HepG2 (cell line): ENCODE results near the gene ARFGEF2. TPM values are rescaled to one million over a fixed set of nuclear protein-coding genes. Genes with fewer than 3 reads are reported as not detected.

ENCODE experiments used
- ARNT2 ChIP-seq: sonication (generic); formaldehyde crosslinking; IDR thresholded peaks from 2 replicates; pipeline ENCODE4 v1.8.0; 2022; ENCODE audit warnings: mild to moderate bottlenecking, low read depth, missing genetic modification reagents, moderate library complexity
- ATF7-NPFF ChIP-seq: sonication (generic); formaldehyde crosslinking; IDR thresholded peaks from 2 replicates; pipeline ENCODE4 v1.8.1; 2023; ENCODE audit warnings: mild to moderate bottlenecking, low read depth, missing genetic modification reagents, moderate library complexity
- ESRRA ChIP-seq: sonication (generic); formaldehyde crosslinking; IDR thresholded peaks from 2 replicates; pipeline ENCODE4 v1.5.1; 2020; ENCODE audit warnings: mild to moderate bottlenecking, low read depth, missing genetic modification reagents
- GABPA ChIP-seq, 2 experiments: IDR thresholded peaks; 2 replicates each; pipeline ENCODE4 v1.6.1; 2011 to 2016; ENCODE audit warnings: low read depth in 2 of 2, low read length in 1 of 2, missing biosample characterization in 1 of 2, missing genetic modification characterization in 1 of 2
- KDM3A ChIP-seq: IDR thresholded peaks from 2 replicates; pipeline ENCODE4 v1.6.1; 2018; ENCODE audit warnings: low read depth, missing compliant biosample characterization
- MXD4 ChIP-seq: IDR thresholded peaks from 2 replicates; pipeline ENCODE4 v1.6.1; 2016; ENCODE audit warnings: mild to moderate bottlenecking, missing biosample characterization, missing genetic modification reagents
- MXI1 ChIP-seq: IDR thresholded peaks from 3 replicates; pipeline ENCODE4 v1.6.1; 2012; ENCODE audit warnings: low read depth, low read length, inconsistent platforms, borderline replicate concordance
- NONO ChIP-seq, 2 experiments: fragments of 450-650 bp in 1 of 2; sonication (generic) in 1 of 2; formaldehyde crosslinking in 1 of 2; IDR thresholded peaks in 1 of 2; conservative IDR thresholded peaks in 1 of 2; 2 replicates each; pipeline versions ENCODE4 v1.6.1 to v1.8.0; 2017 to 2022; ENCODE audit warnings: mild to moderate bottlenecking in 1 of 2, missing genetic modification reagents in 1 of 2, moderate library complexity in 1 of 2
- PRMT3 ChIP-seq: sonication (generic); formaldehyde crosslinking; IDR thresholded peaks from 2 replicates; pipeline ENCODE4 v1.8.1; 2022; ENCODE audit warnings: low read depth, mild to moderate bottlenecking, moderate library complexity, missing genetic modification reagents, borderline replicate concordance
- ZBTB38 ChIP-seq: sonication (generic); formaldehyde crosslinking; IDR thresholded peaks from 2 replicates; pipeline ENCODE4 v1.5.1; 2020; ENCODE audit warnings: mild to moderate bottlenecking, missing genetic modification reagents
- ZEB1 ChIP-seq: IDR thresholded peaks from 2 replicates; pipeline ENCODE4 v1.6.1; 2012; ENCODE audit warnings: mild to moderate bottlenecking, low read depth, inconsistent platforms; ENCODE audit not compliant: insufficient replicate concordance
- ZNF296 ChIP-seq: sonication (generic); formaldehyde crosslinking; conservative IDR thresholded peaks from 2 replicates; pipeline ENCODE4 v1.5.0; 2020; ENCODE audit warnings: mild to moderate bottlenecking, missing genetic modification reagents
- ZNF30 ChIP-seq: sonication (generic); formaldehyde crosslinking; IDR thresholded peaks from 2 replicates; pipeline ENCODE4 v1.5.0; 2020; ENCODE audit warnings: mild to moderate bottlenecking, missing genetic modification reagents
- ZNF331 ChIP-seq: sonication (generic); formaldehyde crosslinking; IDR thresholded peaks from 2 replicates; pipeline ENCODE4 v1.4.0; 2020; ENCODE audit warnings: missing genetic modification reagents
- ZNF441 ChIP-seq: sonication (generic); formaldehyde crosslinking; IDR thresholded peaks from 2 replicates; pipeline ENCODE4 v1.7.0; 2021; ENCODE audit warnings: missing genetic modification reagents, borderline replicate concordance
- ZNF460 ChIP-seq: sonication (generic); formaldehyde crosslinking; IDR thresholded peaks from 2 replicates; pipeline ENCODE4 v1.5.1; 2020; ENCODE audit warnings: missing genetic modification reagents, mild to moderate bottlenecking, borderline replicate concordance
- ZNF496 ChIP-seq: sonication (generic); formaldehyde crosslinking; IDR thresholded peaks from 2 replicates; pipeline ENCODE4 v1.8.1; 2023; ENCODE audit warnings: mild to moderate bottlenecking, moderate library complexity, missing genetic modification reagents; ENCODE audit not compliant: insufficient replicate concordance
- ZNF652 ChIP-seq: IDR thresholded peaks from 2 replicates; pipeline ENCODE4 v1.6.1; 2016; ENCODE audit warnings: low read depth, borderline replicate concordance
- ZNF781 ChIP-seq: sonication (generic); formaldehyde crosslinking; IDR thresholded peaks from 2 replicates; pipeline ENCODE4 v1.5.1; 2020; ENCODE audit warnings: borderline replicate concordance, mild to moderate bottlenecking, missing genetic modification reagents; ENCODE audit errors: not compliant biosample characterization
- polyA plus RNA-seq, 8 experiments: library from polyadenylated mRNA; depleted of rRNA in 3 of 8; stranded (reverse) in 7 of 8; unstranded in 1 of 8; fragments of >200 nt; fragmentation: Illumina TruSeq in 4 of 8; extraction: Trizol in 4 of 8; gene quantifications; 2 replicates each; pipeline versions ENCODE4 v1.2.1 to v1.2.3, GENCODE V29; 2011 to 2016; ENCODE audit warnings: low read depth in 4 of 8, missing spikeins in 1 of 8, mixed read lengths in 1 of 8; ENCODE audit not compliant: insufficient read depth in 1 of 8
- total RNA-seq, 5 experiments: library from RNA; depleted of rRNA; stranded (reverse); fragments of >200 nt; fragmentation: Illumina TruSeq; extraction: Trizol; gene quantifications; 2 replicates each; pipeline ENCODE4 v1.2.3, GENCODE V29; 2016; ENCODE audit warnings: low read depth in 1 of 5
- TF ChIP-seq, protein P1 (sequence below): sonication (generic); formaldehyde crosslinking; IDR thresholded peaks from 2 replicates; pipeline ENCODE4 v1.8.1; 2022; ENCODE audit warnings: mild to moderate bottlenecking, missing genetic modification reagents
- TF ChIP-seq, protein P2 (sequence below): sonication (generic); formaldehyde crosslinking; IDR thresholded peaks from 2 replicates; pipeline ENCODE4 v1.4.0; 2020; ENCODE audit warnings: missing genetic modification reagents
- TF ChIP-seq, protein P3 (sequence below): sonication (generic); formaldehyde crosslinking; IDR thresholded peaks from 2 replicates; pipeline ENCODE4 v1.5.1; 2020; ENCODE audit warnings: mild to moderate bottlenecking, moderate library complexity, missing genetic modification reagents
- TF ChIP-seq, protein P4 (sequence below): fragments of 450-650 bp; IDR thresholded peaks from 2 replicates; pipeline ENCODE4 v1.6.1; 2016

ARFGEF2 gene
- total and polyA plus RNA-seq, 2 of the 13 experiments (the other 11 are each of a cell fraction or from before 2014, with no cell fraction given): 44.0 to 60.8 TPM

DNA sequence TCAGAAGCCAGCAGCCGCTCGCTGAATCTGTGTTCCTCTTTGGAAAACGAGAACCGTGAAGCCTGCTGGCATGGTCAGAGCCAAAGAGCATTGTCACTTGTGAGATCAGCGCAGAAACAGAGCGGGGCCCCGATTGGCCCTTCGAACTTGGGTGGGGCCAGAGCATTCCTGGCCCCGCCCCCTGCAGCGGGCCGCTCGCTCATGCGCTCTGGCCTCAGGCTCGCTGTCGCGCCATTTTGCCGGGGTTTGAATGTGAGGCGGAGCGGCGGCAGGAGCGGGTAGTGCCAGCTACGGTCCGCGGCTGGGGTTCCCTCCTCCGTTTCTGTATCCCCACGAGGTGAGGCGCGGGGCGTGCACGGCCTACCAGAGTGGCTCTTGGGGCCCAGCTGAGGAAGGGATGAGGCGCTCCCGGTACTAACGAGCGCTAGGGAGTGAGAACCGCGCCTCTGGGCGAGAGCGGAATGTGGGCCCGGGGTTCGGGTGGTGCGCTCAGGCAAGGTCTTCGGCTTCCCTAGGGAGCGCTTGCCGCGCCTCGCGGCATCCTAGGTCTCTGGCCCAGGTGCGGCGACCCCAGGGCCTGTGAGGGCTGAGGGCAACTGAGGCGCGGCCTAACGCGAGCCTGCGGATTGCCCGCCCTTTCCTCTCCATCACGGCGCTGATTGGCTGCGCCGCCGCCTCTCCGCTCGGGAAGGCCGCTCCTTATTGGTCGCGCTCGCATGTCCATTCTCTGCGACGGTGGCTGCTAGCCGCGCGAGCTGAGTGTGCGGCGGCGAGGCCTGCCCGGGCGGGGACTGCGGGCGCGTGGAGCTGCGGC is 124.8 kb downstream of the ARFGEF2 start, which contains the start of gene CSE1L (continued):
- no peak for TF ChIP-seq ZNF652 (CRISPR knock-in tag)
- TF ChIP-seq MXI1: peak; percentile 95; the same call in 2 of the 3 replicates
- no peak for TF ChIP-seq NONO (IDR thresholded peaks at IDR 0.05)
- TF ChIP-seq NONO (CRISPR knock-in tag; conservative IDR thresholded peaks at IDR 0.05): peak; percentile 98
- peak; percentile 89; the same call in 1 of the 2 replicates for TF ChIP-seq ZNF296 (CRISPR knock-in tag)
- TF ChIP-seq MXD4 (CRISPR knock-in tag): peak; percentile 94
- peak; percentile 57 for TF ChIP-seq ZNF331 (CRISPR knock-in tag)
- no peak for TF ChIP-seq ZNF496
- no peak; the same call in 1 of the 2 replicates for TF ChIP-seq GABPA (IDR thresholded peaks at IDR 0.05; ENCODE audit: low read depth, low read length)
- peak; percentile 68 for TF ChIP-seq GABPA (CRISPR knock-in tag; IDR thresholded peaks at IDR 0.05; ENCODE audit: low read depth)
- TF ChIP-seq, protein P1, sequence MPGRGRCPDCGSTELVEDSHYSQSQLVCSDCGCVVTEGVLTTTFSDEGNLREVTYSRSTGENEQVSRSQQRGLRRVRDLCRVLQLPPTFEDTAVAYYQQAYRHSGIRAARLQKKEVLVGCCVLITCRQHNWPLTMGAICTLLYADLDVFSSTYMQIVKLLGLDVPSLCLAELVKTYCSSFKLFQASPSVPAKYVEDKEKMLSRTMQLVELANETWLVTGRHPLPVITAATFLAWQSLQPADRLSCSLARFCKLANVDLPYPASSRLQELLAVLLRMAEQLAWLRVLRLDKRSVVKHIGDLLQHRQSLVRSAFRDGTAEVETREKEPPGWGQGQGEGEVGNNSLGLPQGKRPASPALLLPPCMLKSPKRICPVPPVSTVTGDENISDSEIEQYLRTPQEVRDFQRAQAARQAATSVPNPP (CRISPR knock-in tag): peak; percentile 92
- TF ChIP-seq, protein P2, sequence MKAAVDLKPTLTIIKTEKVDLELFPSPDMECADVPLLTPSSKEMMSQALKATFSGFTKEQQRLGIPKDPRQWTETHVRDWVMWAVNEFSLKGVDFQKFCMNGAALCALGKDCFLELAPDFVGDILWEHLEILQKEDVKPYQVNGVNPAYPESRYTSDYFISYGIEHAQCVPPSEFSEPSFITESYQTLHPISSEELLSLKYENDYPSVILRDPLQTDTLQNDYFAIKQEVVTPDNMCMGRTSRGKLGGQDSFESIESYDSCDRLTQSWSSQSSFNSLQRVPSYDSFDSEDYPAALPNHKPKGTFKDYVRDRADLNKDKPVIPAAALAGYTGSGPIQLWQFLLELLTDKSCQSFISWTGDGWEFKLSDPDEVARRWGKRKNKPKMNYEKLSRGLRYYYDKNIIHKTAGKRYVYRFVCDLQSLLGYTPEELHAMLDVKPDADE (CRISPR knock-in tag): peak; percentile 98
- TF ChIP-seq, protein P3, sequence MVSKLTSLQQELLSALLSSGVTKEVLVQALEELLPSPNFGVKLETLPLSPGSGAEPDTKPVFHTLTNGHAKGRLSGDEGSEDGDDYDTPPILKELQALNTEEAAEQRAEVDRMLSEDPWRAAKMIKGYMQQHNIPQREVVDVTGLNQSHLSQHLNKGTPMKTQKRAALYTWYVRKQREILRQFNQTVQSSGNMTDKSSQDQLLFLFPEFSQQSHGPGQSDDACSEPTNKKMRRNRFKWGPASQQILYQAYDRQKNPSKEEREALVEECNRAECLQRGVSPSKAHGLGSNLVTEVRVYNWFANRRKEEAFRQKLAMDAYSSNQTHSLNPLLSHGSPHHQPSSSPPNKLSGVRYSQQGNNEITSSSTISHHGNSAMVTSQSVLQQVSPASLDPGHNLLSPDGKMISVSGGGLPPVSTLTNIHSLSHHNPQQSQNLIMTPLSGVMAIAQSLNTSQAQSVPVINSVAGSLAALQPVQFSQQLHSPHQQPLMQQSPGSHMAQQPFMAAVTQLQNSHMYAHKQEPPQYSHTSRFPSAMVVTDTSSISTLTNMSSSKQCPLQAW (CRISPR knock-in tag): peak; percentile 69; the same call in 1 of the 2 replicates
- TF ChIP-seq ZNF781 (CRISPR knock-in tag): peak; percentile 54
- TF ChIP-seq KDM3A (CRISPR knock-in tag): peak; percentile 86; the same call in 1 of the 2 replicates
- TF ChIP-seq, protein P4, sequence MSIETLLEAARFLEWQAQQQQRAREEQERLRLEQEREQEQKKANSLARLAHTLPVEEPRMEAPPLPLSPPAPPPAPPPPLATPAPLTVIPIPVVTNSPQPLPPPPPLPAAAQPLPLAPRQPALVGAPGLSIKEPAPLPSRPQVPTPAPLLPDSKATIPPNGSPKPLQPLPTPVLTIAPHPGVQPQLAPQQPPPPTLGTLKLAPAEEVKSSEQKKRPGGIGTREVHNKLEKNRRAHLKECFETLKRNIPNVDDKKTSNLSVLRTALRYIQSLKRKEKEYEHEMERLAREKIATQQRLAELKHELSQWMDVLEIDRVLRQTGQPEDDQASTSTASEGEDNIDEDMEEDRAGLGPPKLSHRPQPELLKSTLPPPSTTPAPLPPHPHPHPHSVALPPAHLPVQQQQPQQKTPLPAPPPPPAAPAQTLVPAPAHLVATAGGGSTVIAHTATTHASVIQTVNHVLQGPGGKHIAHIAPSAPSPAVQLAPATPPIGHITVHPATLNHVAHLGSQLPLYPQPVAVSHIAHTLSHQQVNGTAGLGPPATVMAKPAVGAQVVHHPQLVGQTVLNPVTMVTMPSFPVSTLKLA: peak; percentile 59
- TF ChIP-seq ESRRA: no peak; the same call in 1 of the 2 replicates
- TF ChIP-seq ZNF30 (CRISPR knock-in tag): 0 out of 2 replicates have a peak, but pooled peaks have one; percentile 88
- peak; percentile 91 for TF ChIP-seq ARNT2 (CRISPR knock-in tag)
- peak; percentile 74 for TF ChIP-seq ZNF441
- TF ChIP-seq ATF7-NPFF (CRISPR knock-in tag): peak; percentile 93
- TF ChIP-seq ZEB1: peak; percentile 58
- peak; percentile 87 for TF ChIP-seq ZBTB38 (CRISPR knock-in tag)
- TF ChIP-seq ZNF460 (CRISPR knock-in tag): peak; percentile 7; the same call in 1 of the 2 replicates
- peak; percentile 93; the same call in 1 of the 2 replicates for TF ChIP-seq PRMT3 (CRISPR knock-in tag)
